ES-I3 (cell line): ENCODE results near the gene RAB4B.
"Not testable (repeated sequence)": the region's sequence is repeated elsewhere in the genome, so short reads cannot be mapped to it uniquely, and the experiment has no call there.

Source experiments
- H3K36me3 ChIP-seq: 2 replicates; pipeline ENCODE4 v1.6.1; 2013; ENCODE audit warnings: mild to moderate bottlenecking, low read length, control low read depth, moderate library complexity; ENCODE audit not compliant: insufficient read depth
- H3K4me1 ChIP-seq: 2 replicates; pipeline ENCODE4 v1.6.1; 2013; ENCODE audit warnings: mild to moderate bottlenecking, control low read depth, low read length; ENCODE audit not compliant: insufficient read depth
- H3K9ac ChIP-seq: 2 replicates; pipeline ENCODE4 v1.6.1; 2013; ENCODE audit warnings: low read depth, mild to moderate bottlenecking, low read length, moderate library complexity
- H3K9me3 ChIP-seq: 2 replicates; pipeline ENCODE4 v1.6.1; 2013; ENCODE audit warnings: mild to moderate bottlenecking, low read length, moderate library complexity; ENCODE audit not compliant: control insufficient read depth, insufficient read depth

RAB4B gene

GRCh38 chr19:40777937-40778705, at the start of gene RAB4B:
TSS of gene RAB4B (plus strand) at chr19:40778247. CDS start at chr19:40778376, 129 bp downstream.
- peaks cover 20% of the 10 kb centered on the region for H3K4me1 ChIP-seq
- peak within 1 kb of the TSS; percentile 92 for H3K9ac ChIP-seq
- no peaks in the 10 kb centered on the region for H3K36me3 ChIP-seq
- H3K9me3 ChIP-seq, result no peaks in the 10 kb centered on the region

GRCh38 chr19:40730065-40730464, 48.0 kb upstream of the RAB4B start:
- H3K9ac ChIP-seq, H3K9me3 ChIP-seq, H3K4me1 ChIP-seq, H3K36me3 ChIP-seq: not testable (repeated sequence)

- peaks cover 10% of the 10 kb centered on the region for H3K36me3 ChIP-seq
- H3K4me1 ChIP-seq, H3K9ac ChIP-seq, H3K9me3 ChIP-seq: not testable (repeated sequence)
These were observed 45.7 kb upstream of the RAB4B start for GRCh38 chr19:40732304-40732703.

GRCh38 chr19:40733149-40733548, 44.9 kb upstream of the RAB4B start:
- Histone ChIP-seq H3K9ac (no peak overlapping the region), H3K9me3 (no peaks in the 10 kb centered on the region), H3K4me1 (no peaks in the 10 kb centered on the region), H3K36me3 (peaks cover 5% of the 10 kb centered on the region)

GRCh38 chr19:40735013-40735771, 42.9 kb upstream of the RAB4B start:
- Histone ChIP-seq H3K4me1 (no peaks in the 10 kb centered on the region), H3K36me3 (peaks cover 5% of the 10 kb centered on the region), H3K9me3 (no peaks in the 10 kb centered on the region), H3K9ac (no peak overlapping the region)

- Histone ChIP-seq H3K4me1 (no peaks in the 10 kb centered on the region), H3K9ac (no peak overlapping the region), H3K36me3 (peaks cover 5% of the 10 kb centered on the region), H3K9me3 (no peaks in the 10 kb centered on the region)
These were observed 41.4 kb upstream of the RAB4B start for GRCh38 chr19:40736661-40737060.

GRCh38 chr19:40737102-40737644, 40.9 kb upstream of the RAB4B start:
- Histone ChIP-seq H3K4me1 (no peaks in the 10 kb centered on the region), H3K9ac (no peak overlapping the region), H3K9me3 (no peaks in the 10 kb centered on the region), H3K36me3 (peaks cover 5% of the 10 kb centered on the region)

GRCh38 chr19:40739030-40739839, 38.8 kb upstream of the RAB4B start:
- Histone ChIP-seq H3K36me3 (peaks cover 5% of the 10 kb centered on the region), H3K4me1 (no peaks in the 10 kb centered on the region), H3K9ac (no peak overlapping the region), H3K9me3 (no peaks in the 10 kb centered on the region)

- H3K36me3 ChIP-seq, result peaks cover 5% of the 10 kb centered on the region
These were observed 38.0 kb upstream of the RAB4B start for GRCh38 chr19:40739871-40740703.

GRCh38 chr19:40740747-40741146, 37.3 kb upstream of the RAB4B start:
- Histone ChIP-seq H3K4me1 (peaks cover 8% of the 10 kb centered on the region), H3K9me3 (no peaks in the 10 kb centered on the region), H3K9ac (no peak overlapping the region), H3K36me3 (peaks cover under 1% of the 10 kb centered on the region; the same call in 1 of the 2 replicates)

More at GRCh38 chr19:40739871-40740703, 38.0 kb upstream of the RAB4B start:
- Histone ChIP-seq H3K9me3 (no peaks in the 10 kb centered on the region), H3K4me1 (peaks cover 2% of the 10 kb centered on the region), H3K9ac (no peak overlapping the region)

GRCh38 chr19:40741527-40742390, 36.3 kb upstream of the RAB4B start:
- Histone ChIP-seq H3K9me3 (no peaks in the 10 kb centered on the region), H3K36me3 (no peaks in the 10 kb centered on the region; the same call in 1 of the 2 replicates), H3K4me1 (peaks cover 8% of the 10 kb centered on the region), H3K9ac (no peak overlapping the region)

- no peaks in the 10 kb centered on the region for H3K9me3 ChIP-seq
- peaks cover 8% of the 10 kb centered on the region for H3K4me1 ChIP-seq
- H3K9ac ChIP-seq, result no peak overlapping the region
- no peaks in the 10 kb centered on the region; the same call in 1 of the 2 replicates for H3K36me3 ChIP-seq
These were observed 35.6 kb upstream of the RAB4B start for GRCh38 chr19:40742477-40742876.

- H3K9ac ChIP-seq, result no peak overlapping the region
- H3K36me3 ChIP-seq, result no peaks in the 10 kb centered on the region; the same call in 1 of the 2 replicates
- H3K9me3 ChIP-seq, result no peaks in the 10 kb centered on the region
- peaks cover 8% of the 10 kb centered on the region for H3K4me1 ChIP-seq
These were observed 35.2 kb upstream of the RAB4B start for GRCh38 chr19:40742886-40743285.
